IPS-NIHi7 (cell line): Measurements from ENCODE around the gene CALML4.
"Not testable (repeated sequence)": the region's sequence is repeated elsewhere in the genome, so short reads cannot be mapped to it uniquely, and the experiment has no call there.

ENCODE experiments used
- DNase-seq: peaks from one replicate; pipeline ENCODE4 v3.0.0; 2012; ENCODE audit warnings: mixed read lengths; ENCODE audit errors: extremely low spot score

The CALML4 gene

GRCh38 chr15:68224546-68225250, 19.6 kb upstream of the CALML4 start:
- no peak for DNase-seq

- DNase-seq, result no peak
Observed at GRCh38 chr15:68224108-68224507, 19.0 kb upstream of the CALML4 start.

- no peak for DNase-seq
Observed at GRCh38 chr15:68223171-68223570, 18.0 kb upstream of the CALML4 start.

- not testable (repeated sequence) for DNase-seq
Observed at GRCh38 chr15:68222432-68222743, 17.3 kb upstream of the CALML4 start.

- not testable (repeated sequence) for DNase-seq
Observed at GRCh38 chr15:68221530-68222431, 16.6 kb upstream of the CALML4 start.

- DNase-seq, result no peak
Observed at GRCh38 chr15:68220967-68221366, 15.8 kb upstream of the CALML4 start.

- no peak for DNase-seq
Observed at GRCh38 chr15:68220489-68220888, 15.4 kb upstream of the CALML4 start.

- DNase-seq, result peak; percentile 1
Observed at GRCh38 chr15:68218847-68219798, 14.0 kb upstream of the CALML4 start.

- no peak for DNase-seq
Observed at GRCh38 chr15:68218331-68218730, 13.2 kb upstream of the CALML4 start.

GRCh38 chr15:68217341-68217740, 12.2 kb upstream of the CALML4 start:
- DNase-seq, result no peak

- no peak for DNase-seq
Observed at GRCh38 chr15:68214838-68215254, 9.7 kb upstream of the CALML4 start.

- no peak for DNase-seq
Observed at GRCh38 chr15:68213991-68214837, 9.1 kb upstream of the CALML4 start.

GRCh38 chr15:68213491-68213845, 8.3 kb upstream of the CALML4 start:
- not testable (repeated sequence) for DNase-seq

GRCh38 chr15:68211656-68212320, 6.7 kb upstream of the CALML4 start:
- no peak for DNase-seq

- peak; percentile 86 for DNase-seq
Observed at GRCh38 chr15:68210821-68211655, 5.9 kb upstream of the CALML4 start.

GRCh38 chr15:68210409-68210756, 5.3 kb upstream of the CALML4 start:
- no peak for DNase-seq

- no peak for DNase-seq
Observed at GRCh38 chr15:68209735-68210408, 4.7 kb upstream of the CALML4 start.

GRCh38 chr15:68209272-68209671, 4.1 kb upstream of the CALML4 start:
- DNase-seq, result no peak

GRCh38 chr15:68208636-68209240, 3.6 kb upstream of the CALML4 start:
- no peak for DNase-seq
